ENCODE data around the gene TMTC1. TPM values are rescaled to one million over a fixed set of nuclear protein-coding genes. Genes with fewer than 3 reads are reported as not detected.
A peak's percentile ranks its signal among the peaks of the same experiment; 100 is the strongest.
"Not testable (repeated sequence)": the region's sequence is repeated elsewhere in the genome, so short reads cannot be mapped to it uniquely, and the experiment has no call there.

TMTC1 gene
- total RNA-seq, 4 donors from 2014 or later: 7.4 to 25.6 (median 15.4) TPM

- Histone ChIP-seq H3K27ac (peak overlapping the region in 2 of 4 donors; percentile 70 to 77), H3K27me3 (no peaks in the 10 kb centered on the region), H3K36me3 (no peaks in the 10 kb centered on the region), H3K4me1 (peaks cover 0 to 15% (median 0%) of the 10 kb centered on the region in 4 donors), H3K9me3 (no peaks in the 10 kb centered on the region), H3K4me3 (no peak overlapping the region)
- TF ChIP-seq POLR2A (IDR thresholded peaks at IDR 0.05) (no peak), CTCF (IDR thresholded peaks at IDR 0.05) (no peak)
- DNase-seq: no peak
Observed at GRCh38 chr12:29562110-29562804, 221.5 kb downstream of the TMTC1 start.

GRCh38 chr12:29561664-29562071 lies 222.1 kb downstream of the TMTC1 start:
- H3K27ac ChIP-seq: peak overlapping the region in 3 of 4 donors; percentile 40 to 77 (median 70)
- DNase-seq: no peak
- TF ChIP-seq POLR2A (IDR thresholded peaks at IDR 0.05) (no peak), CTCF (IDR thresholded peaks at IDR 0.05) (no peak)

GRCh38 chr12:29559198-29559597 lies 224.5 kb downstream of the TMTC1 start:
- no peak for DNase-seq
- Histone ChIP-seq H3K27ac (peak overlapping the region in 1 of 4 donors; percentile 11), H3K9me3 (no peaks in the 10 kb centered on the region), H3K36me3 (no peaks in the 10 kb centered on the region), H3K4me3 (no peak overlapping the region), H3K27me3 (no peaks in the 10 kb centered on the region), H3K4me1 (peaks cover 0 to 10% (median 0%) of the 10 kb centered on the region in 4 donors)
- TF ChIP-seq CTCF (IDR thresholded peaks at IDR 0.05): no peak
- TF ChIP-seq POLR2A (IDR thresholded peaks at IDR 0.05): no peak

More at GRCh38 chr12:29561664-29562071, 222.1 kb downstream of the TMTC1 start:
- no peaks in the 10 kb centered on the region for H3K36me3 ChIP-seq
- no peaks in the 10 kb centered on the region for H3K9me3 ChIP-seq
- H3K4me3 ChIP-seq: no peak overlapping the region
- H3K4me1 ChIP-seq: peaks cover 0 to 11% (median 0%) of the 10 kb centered on the region in 4 donors
- no peaks in the 10 kb centered on the region for H3K27me3 ChIP-seq

GRCh38 chr12:29556363-29556762 lies 227.4 kb downstream of the TMTC1 start:
- Histone ChIP-seq H3K9me3 (no peaks in the 10 kb centered on the region), H3K27ac (no peak overlapping the region), H3K36me3 (no peaks in the 10 kb centered on the region), H3K27me3 (no peaks in the 10 kb centered on the region), H3K4me1 (peaks cover 0 to 5% (median 0%) of the 10 kb centered on the region in 4 donors), H3K4me3 (no peak overlapping the region)
- DNase-seq: no peak
- TF ChIP-seq CTCF (IDR thresholded peaks at IDR 0.05): no peak
- TF ChIP-seq POLR2A (IDR thresholded peaks at IDR 0.05): no peak

GRCh38 chr12:29555451-29555850 lies 228.3 kb downstream of the TMTC1 start:
- H3K36me3 ChIP-seq, H3K4me1 ChIP-seq, H3K27me3 ChIP-seq, H3K9me3 ChIP-seq, H3K27ac ChIP-seq, H3K4me3 ChIP-seq, DNase-seq: not testable (repeated sequence)

GRCh38 chr12:29552994-29553748 lies 230.6 kb downstream of the TMTC1 start:
- Histone ChIP-seq H3K9me3 (no peaks in the 10 kb centered on the region), H3K4me1 (no peaks in the 10 kb centered on the region), H3K27me3 (no peaks in the 10 kb centered on the region), H3K27ac (no peak overlapping the region), H3K4me3 (no peak overlapping the region), H3K36me3 (no peaks in the 10 kb centered on the region)
- TF ChIP-seq POLR2A (IDR thresholded peaks at IDR 0.05) (no peak), CTCF (IDR thresholded peaks at IDR 0.05) (no peak)
- no peak for DNase-seq
